HL-60 (cell line): Measurements from ENCODE around the gene PDE8A.

Experiments
- DNase-seq, 2 experiments: peaks; one replicate each; pipeline ENCODE4 v3.0.0-alpha.2; 2010 to 2020; ENCODE audit warnings: low read depth in 1 of 2, low spot score in 1 of 2
- H3K27ac ChIP-seq: fragments of 250-450 bp; sonication (Bioruptor Pico); replicated peaks from 2 replicates; pipeline ENCODE4 v1.5.1; 2020; ENCODE audit warnings: mild to moderate bottlenecking, moderate library complexity
- H3K27me3 ChIP-seq: fragments of 250-450 bp; sonication (Bioruptor Pico); 2 replicates; pipeline ENCODE4 v1.5.1; 2021; ENCODE audit warnings: mild to moderate bottlenecking, moderate library complexity; ENCODE audit not compliant: insufficient read depth, poor library complexity, severe bottlenecking
- H3K4me3 ChIP-seq: replicated peaks from 2 replicates; pipeline ENCODE4 v1.5.1; 2011; ENCODE audit warnings: mild to moderate bottlenecking, control low read depth, low read length; ENCODE audit not compliant: insufficient read depth
- CTCF ChIP-seq: IDR thresholded peaks from one replicate; pipeline ENCODE4 v1.5.1; 2011; ENCODE audit warnings: low read length, control low read depth, inconsistent platforms; ENCODE audit not compliant: insufficient read depth
- GABPA ChIP-seq: IDR thresholded peaks from 2 replicates; pipeline ENCODE4 v1.6.1; 2012; ENCODE audit warnings: low read depth
- POLR2AphosphoS5 ChIP-seq: IDR thresholded peaks from 2 replicates; pipeline ENCODE4 v1.6.1; 2012; ENCODE audit warnings: low read depth
- SPI1 ChIP-seq: IDR thresholded peaks from 2 replicates; pipeline ENCODE4 v1.6.1; 2012; ENCODE audit warnings: low read depth, mild to moderate bottlenecking, borderline replicate concordance
- TF ChIP-seq, protein P1 (sequence below): IDR thresholded peaks from 2 replicates; pipeline ENCODE4 v1.6.1; 2012; ENCODE audit warnings: low read depth; ENCODE audit not compliant: insufficient replicate concordance

Gene PDE8A

GRCh38 chr15:84944861-84945260 is 36.8 kb upstream of the PDE8A start:
- Histone ChIP-seq H3K27me3 (no peaks in the 10 kb centered on the region), H3K27ac (no peak overlapping the region), H3K4me3 (no peak overlapping the region)
- DNase-seq: no peak
- TF ChIP-seq SPI1 (no peak), GABPA (no peak), POLR2AphosphoS5 (no peak), CTCF (no peak)
- TF ChIP-seq, protein P1, sequence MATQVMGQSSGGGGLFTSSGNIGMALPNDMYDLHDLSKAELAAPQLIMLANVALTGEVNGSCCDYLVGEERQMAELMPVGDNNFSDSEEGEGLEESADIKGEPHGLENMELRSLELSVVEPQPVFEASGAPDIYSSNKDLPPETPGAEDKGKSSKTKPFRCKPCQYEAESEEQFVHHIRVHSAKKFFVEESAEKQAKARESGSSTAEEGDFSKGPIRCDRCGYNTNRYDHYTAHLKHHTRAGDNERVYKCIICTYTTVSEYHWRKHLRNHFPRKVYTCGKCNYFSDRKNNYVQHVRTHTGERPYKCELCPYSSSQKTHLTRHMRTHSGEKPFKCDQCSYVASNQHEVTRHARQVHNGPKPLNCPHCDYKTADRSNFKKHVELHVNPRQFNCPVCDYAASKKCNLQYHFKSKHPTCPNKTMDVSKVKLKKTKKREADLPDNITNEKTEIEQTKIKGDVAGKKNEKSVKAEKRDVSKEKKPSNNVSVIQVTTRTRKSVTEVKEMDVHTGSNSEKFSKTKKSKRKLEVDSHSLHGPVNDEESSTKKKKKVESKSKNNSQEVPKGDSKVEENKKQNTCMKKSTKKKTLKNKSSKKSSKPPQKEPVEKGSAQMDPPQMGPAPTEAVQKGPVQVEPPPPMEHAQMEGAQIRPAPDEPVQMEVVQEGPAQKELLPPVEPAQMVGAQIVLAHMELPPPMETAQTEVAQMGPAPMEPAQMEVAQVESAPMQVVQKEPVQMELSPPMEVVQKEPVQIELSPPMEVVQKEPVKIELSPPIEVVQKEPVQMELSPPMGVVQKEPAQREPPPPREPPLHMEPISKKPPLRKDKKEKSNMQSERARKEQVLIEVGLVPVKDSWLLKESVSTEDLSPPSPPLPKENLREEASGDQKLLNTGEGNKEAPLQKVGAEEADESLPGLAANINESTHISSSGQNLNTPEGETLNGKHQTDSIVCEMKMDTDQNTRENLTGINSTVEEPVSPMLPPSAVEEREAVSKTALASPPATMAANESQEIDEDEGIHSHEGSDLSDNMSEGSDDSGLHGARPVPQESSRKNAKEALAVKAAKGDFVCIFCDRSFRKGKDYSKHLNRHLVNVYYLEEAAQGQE: no peak

DNA sequence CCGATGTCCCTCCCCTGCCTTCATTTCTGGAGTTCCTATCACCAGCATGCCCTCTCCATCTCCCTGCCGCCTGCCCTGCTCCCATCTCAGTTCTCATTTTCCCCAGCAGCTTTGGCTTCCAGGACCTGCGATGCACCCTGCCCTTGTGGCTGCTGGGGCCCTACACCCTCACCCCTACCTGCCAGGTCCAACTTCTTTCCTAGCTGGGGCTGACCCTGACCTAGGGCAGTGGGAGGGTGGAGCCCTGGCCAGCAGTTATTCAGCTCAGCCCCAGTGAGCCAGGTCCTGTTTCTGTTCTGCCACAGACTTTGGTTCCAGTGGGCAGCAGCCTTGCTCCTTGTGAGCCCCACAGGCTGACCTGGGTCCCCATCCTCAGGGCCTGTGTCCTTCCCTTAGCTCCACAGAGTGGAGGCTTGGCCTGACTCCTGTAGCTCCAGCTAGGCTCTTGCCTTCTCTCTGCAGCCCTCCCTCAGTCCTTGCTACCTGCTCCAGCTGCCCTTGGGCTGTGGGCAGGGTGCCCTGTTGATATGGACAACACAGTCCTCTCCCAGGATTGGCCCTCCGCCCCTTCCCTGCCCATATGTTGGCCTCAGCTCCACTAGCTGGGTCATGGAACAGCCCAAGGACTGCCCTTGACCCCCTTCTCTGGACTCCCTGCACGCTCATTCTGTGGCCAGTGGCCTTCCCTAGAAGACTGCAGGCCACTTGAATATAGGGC is 34.7 kb upstream of the PDE8A start:
- TF ChIP-seq, protein P1: no peak
- TF ChIP-seq POLR2AphosphoS5 (no peak), CTCF (no peak), SPI1 (no peak), GABPA (no peak)
- DNase-seq: no peak
- Histone ChIP-seq H3K27me3 (no peaks in the 10 kb centered on the region), H3K27ac (no peak overlapping the region), H3K4me3 (no peak overlapping the region)

- TF ChIP-seq POLR2AphosphoS5: no peak
- TF ChIP-seq, protein P1: no peak
- TF ChIP-seq CTCF: no peak
- TF ChIP-seq SPI1: no peak
- TF ChIP-seq GABPA: no peak
- DNase-seq: no peak
- H3K27me3 ChIP-seq: no peaks in the 10 kb centered on the region
- no peak overlapping the region for H3K4me3 ChIP-seq
- no peak overlapping the region for H3K27ac ChIP-seq
These were observed 33.5 kb upstream of the PDE8A start for GRCh38 chr15:84947947-84948830.
